ENCODE measurements around the gene SMARCAL1.
"Not testable (repeated sequence)": the region's sequence is repeated elsewhere in the genome, so short reads cannot be mapped to it uniquely, and the experiment has no call there.

Gene SMARCAL1

GRCh38 chr2:216502381-216503158 is 90.3 kb downstream of the SMARCAL1 start:
- no peak for DNase-seq

- DNase-seq, result no peak
Measured at GRCh38 chr2:216503159-216503629, 90.9 kb downstream of the SMARCAL1 start.

GRCh38 chr2:216503697-216504375 is 91.6 kb downstream of the SMARCAL1 start:
- DNase-seq, result no peak

GRCh38 chr2:216504376-216504762 is 92.1 kb downstream of the SMARCAL1 start:
- DNase-seq, result no peak

- no peak for DNase-seq
Measured at GRCh38 chr2:216505133-216506106, 93.1 kb downstream of the SMARCAL1 start.

- DNase-seq, result no peak
Measured at GRCh38 chr2:216507220-216508160, 95.2 kb downstream of the SMARCAL1 start.

- DNase-seq, result no peak
Measured at GRCh38 chr2:216508229-216508628, 95.9 kb downstream of the SMARCAL1 start.

GRCh38 chr2:216516730-216517350 is 104.6 kb downstream of the SMARCAL1 start:
- DNase-seq, result no peak

GRCh38 chr2:216517447-216518225 is 105.4 kb downstream of the SMARCAL1 start:
- DNase-seq, result no peak

GRCh38 chr2:216518566-216519119 is 106.4 kb downstream of the SMARCAL1 start:
- DNase-seq, result not testable (repeated sequence)

- peak in 7 of 14 donors; percentile 10 to 46 (median 39) for DNase-seq
Measured at GRCh38 chr2:216519154-216519762, 107.0 kb downstream of the SMARCAL1 start.

GRCh38 chr2:216520112-216520511 is 107.8 kb downstream of the SMARCAL1 start:
- no peak for DNase-seq

GRCh38 chr2:216522892-216523502 is 110.7 kb downstream of the SMARCAL1 start:
- no peak for DNase-seq

GRCh38 chr2:216525972-216526371 is 113.7 kb downstream of the SMARCAL1 start:
- no peak for DNase-seq

- DNase-seq, result no peak
Measured at GRCh38 chr2:216526939-216527338, 114.7 kb downstream of the SMARCAL1 start.

GRCh38 chr2:216527600-216527999 is 115.3 kb downstream of the SMARCAL1 start:
- no peak for DNase-seq

- no peak for DNase-seq
Measured at GRCh38 chr2:216532562-216532961, 120.3 kb downstream of the SMARCAL1 start.
